K562 (cell line): ENCODE data around the gene BST1. TPM values are rescaled to one million over a fixed set of nuclear protein-coding genes. Genes with fewer than 3 reads are reported as not detected.

ENCODE experiments used
- ATAC-seq: fragments of 200-7000 bp; cut with Tn5 transposase; 3 replicates; pipeline ENCODE4 v1.9.1; 2020; ENCODE audit warnings: moderate library complexity
- BruUV-seq: library from RNA; stranded (reverse); fragments of 400-500 nt; replicated peaks from 2 replicates; lab custom pipeline; 2021; lab: Mats Ljungman, UMichigan
- CTCF ChIA-PET: fragments of 300-600 bp; formaldehyde crosslinking; extraction: SDS; loops from one replicate; lab custom pipeline; 2021; ENCODE audit warnings: low intra/inter-chr PET ratio; lab: Yijun Ruan, JAX
- POLR2A ChIA-PET: fragments of 300-600, 350-650 bp; sonication (Branson Sonifier 250); formaldehyde crosslinking; extraction: SDS; loops from one replicate; lab custom pipeline; 2021; ENCODE audit warnings: antibody characterized with exemption, inconsistent platforms; lab: Yijun Ruan, JAX
- DNase-seq, 4 experiments: peaks; one replicate each; pipeline versions ENCODE4 v3.0.0 to v3.0.0-alpha.2; 2011 to 2018; ENCODE audit warnings: low spot score in 3 of 4, mixed read lengths in 3 of 4; ENCODE audit errors: extremely low read depth in 1 of 4
- FAIRE-seq: peaks from 2 replicates; lab custom pipeline; 2011; peaks lifted over from hg19 to GRCh38; lab: Jason Lieb, UNC
- H2AFZ ChIP-seq: 2 replicates; pipeline ENCODE4 v1.6.0; 2011; ENCODE audit warnings: low read depth, low read length, control low read depth, inconsistent platforms
- H3K27ac ChIP-seq: fragments of 200-600 bp; 3 replicates; pipeline ENCODE4 v1.8.0; 2011; ENCODE audit warnings: low read depth, mild to moderate bottlenecking, control low read depth, inconsistent platforms, low read length, moderate library complexity, mixed read lengths; ENCODE audit errors: extremely low read depth
- H3K27me3 ChIP-seq, 2 experiments: fragments of 300-600 bp in 1 of 2; 2 replicates in 1 of 2; 3 replicates in 1 of 2; pipeline versions ENCODE4 v1.6.0 to v1.8.0; 2011; ENCODE audit warnings: inconsistent platforms in 2 of 2, low read length in 2 of 2, mild to moderate bottlenecking in 1 of 2, mixed read lengths in 1 of 2, moderate library complexity in 1 of 2; ENCODE audit not compliant: control insufficient read depth in 2 of 2, insufficient read depth in 2 of 2
- H3K36me3 ChIP-seq: fragments of 300-600 bp; 3 replicates; pipeline ENCODE4 v1.8.0; 2011; ENCODE audit warnings: mild to moderate bottlenecking, low read length, inconsistent platforms; ENCODE audit not compliant: control insufficient read depth, insufficient read depth
- H3K4me1 ChIP-seq, 2 experiments: fragments of 200-600 bp in 1 of 2; replicated peaks in 1 of 2; 2 replicates in 1 of 2; 3 replicates in 1 of 2; pipeline versions ENCODE4 v1.5.1 to v1.8.0; 2011; ENCODE audit warnings: inconsistent platforms in 2 of 2, low read length in 2 of 2, mild to moderate bottlenecking in 1 of 2, mixed read lengths in 1 of 2, moderate library complexity in 1 of 2; ENCODE audit not compliant: control insufficient read depth in 2 of 2, insufficient read depth in 2 of 2
- H3K4me2 ChIP-seq: 2 replicates; pipeline ENCODE4 v1.6.1; 2011; ENCODE audit warnings: low read length, control low read depth, inconsistent platforms, mixed read lengths; ENCODE audit not compliant: insufficient read depth
- H3K4me3 ChIP-seq: fragments of 200-600 bp; sonication (generic), shearing (Covaris generic); 2 replicates; pipeline ENCODE4 v1.5.1; 2016; ENCODE audit warnings: control low read depth, inconsistent platforms
- H3K79me2 ChIP-seq: fragments of 200-600 bp; 3 replicates; pipeline ENCODE4 v1.8.0; 2011; ENCODE audit warnings: low read length, inconsistent platforms; ENCODE audit not compliant: control insufficient read depth, insufficient read depth
- H3K9ac ChIP-seq, 2 experiments: 2 replicates each; pipeline versions ENCODE4 v1.6.0 to v1.6.1; 2011; ENCODE audit warnings: low read depth in 2 of 2, low read length in 2 of 2, control low read depth in 1 of 2, inconsistent platforms in 1 of 2, mild to moderate bottlenecking in 1 of 2, mixed read lengths in 1 of 2; ENCODE audit not compliant: insufficient read depth in 1 of 2
- H3K9me1 ChIP-seq: one replicate; pipeline ENCODE4 v1.6.0; 2011; ENCODE audit warnings: inconsistent platforms, mild to moderate bottlenecking, low read length, moderate library complexity; ENCODE audit not compliant: control insufficient read depth, insufficient read depth
- H3K9me3 ChIP-seq: replicated peaks from 2 replicates; pipeline ENCODE4 v1.5.1; 2011; ENCODE audit warnings: low read depth, low read length, inconsistent platforms; ENCODE audit not compliant: control insufficient read depth, insufficient read depth
- H4K20me1 ChIP-seq: replicated peaks from 2 replicates; pipeline ENCODE4 v1.6.1; 2011; ENCODE audit warnings: low read length, inconsistent platforms, mixed read lengths; ENCODE audit not compliant: control insufficient read depth, insufficient read depth
- CEBPG ChIP-seq, 3 experiments: fragments of 200-800 bp in 1 of 3; sonication (Bioruptor generic) in 1 of 3; sonication (generic) in 1 of 3; formaldehyde crosslinking in 1 of 3; IDR thresholded peaks in 2 of 3; conservative IDR thresholded peaks in 1 of 3; 2 replicates each; pipeline versions ENCODE4 v1.6.1 to v1.8.0; 2016 to 2022; ENCODE audit warnings: missing compliant biosample characterization in 2 of 3, missing genetic modification characterization in 2 of 3, mild to moderate bottlenecking in 1 of 3, missing genetic modification reagents in 1 of 3
- CTBP1 ChIP-seq: fragments of 450-650 bp; IDR thresholded peaks from 2 replicates; pipeline ENCODE4 v1.6.1; 2016; ENCODE audit warnings: borderline replicate concordance
- ILF3 ChIP-seq: fragments of 450-650 bp; IDR thresholded peaks from 2 replicates; pipeline ENCODE4 v1.6.1; 2018; ENCODE audit warnings: antibody characterized with exemption, mild to moderate bottlenecking, moderate library complexity, borderline replicate concordance
- JUNB ChIP-seq: fragments of 450-650 bp; formaldehyde crosslinking; conservative IDR thresholded peaks from 2 replicates; pipeline ENCODE4 v1.4.0; 2020; ENCODE audit warnings: mild to moderate bottlenecking
- KDM4B ChIP-seq, 2 experiments: fragments of 450-650 bp in 1 of 2; sonication (generic) in 1 of 2; IDR thresholded peaks; 2 replicates each; pipeline ENCODE4 v1.6.1; 2016 to 2017; ENCODE audit warnings: borderline replicate concordance in 2 of 2, antibody characterized with exemption in 1 of 2, low read depth in 1 of 2, mild to moderate bottlenecking in 1 of 2
- LARP7 ChIP-seq: fragments of 450-650 bp; IDR thresholded peaks from 2 replicates; pipeline ENCODE4 v1.6.1; 2016
- MEIS2 ChIP-seq: fragments of 450-650 bp; IDR thresholded peaks from 2 replicates; pipeline ENCODE4 v1.6.1; 2014; ENCODE audit warnings: mild to moderate bottlenecking; ENCODE audit not compliant: partially characterized antibody
- MTA2 ChIP-seq: fragments of 450-650 bp; IDR thresholded peaks from 2 replicates; pipeline ENCODE4 v1.6.1; 2016; ENCODE audit warnings: low read depth
- PHTF2 ChIP-seq: fragments of 250-450 bp; sonication (Bioruptor Pico); IDR thresholded peaks from 2 replicates; pipeline ENCODE4 v1.5.0; 2021; ENCODE audit warnings: mild to moderate bottlenecking
- POLR2A ChIP-seq: fragments of 450-650 bp; conservative IDR thresholded peaks from 2 replicates; pipeline ENCODE4 v1.6.1; 2016
- REST ChIP-seq, 2 experiments: fragments of 450-650 bp; formaldehyde crosslinking in 1 of 2; IDR thresholded peaks; 2 replicates each; pipeline versions ENCODE4 v1.4.0 to v1.6.1; 2014 to 2020; ENCODE audit warnings: mild to moderate bottlenecking in 2 of 2, borderline replicate concordance in 1 of 2, low read depth in 1 of 2
- SMARCC2 ChIP-seq: fragments of 450-650 bp; IDR thresholded peaks from 2 replicates; pipeline ENCODE4 v1.6.1; 2017; ENCODE audit warnings: antibody characterized with exemption, moderate library complexity, mild to moderate bottlenecking, low read depth
- ZNF12 ChIP-seq: sonication (generic); formaldehyde crosslinking; IDR thresholded peaks from 2 replicates; pipeline ENCODE4 v1.4.0; 2020; ENCODE audit warnings: mild to moderate bottlenecking, missing genetic modification reagents
- ZNF695 ChIP-seq: fragments of 450-650 bp; formaldehyde crosslinking; IDR thresholded peaks from 2 replicates; pipeline ENCODE4 v1.4.0; 2020; ENCODE audit warnings: mild to moderate bottlenecking, moderate library complexity
- in situ Hi-C: fragments of 300-500 bp; cut with MboI; formaldehyde crosslinking; loops from 4 replicates; pipeline ENCODE4 v1.15.0; 2018; ENCODE audit warnings: inconsistent platforms, mixed read lengths
- intact Hi-C: fragments of 100-400 bp; cut with micrococcal nuclease; formaldehyde crosslinking; loops from 2 replicates; pipeline ENCODE4 v1.14.2; 2022
- polyA plus RNA-seq, 8 experiments: library from polyadenylated mRNA; depleted of rRNA in 4 of 8; stranded (reverse) in 5 of 8; unstranded in 3 of 8; fragments of >200 nt; fragmentation: Nextera tagmentation in 2 of 8; fragmentation: Illumina TruSeq in 1 of 8; extraction: Ambion mirVana in 2 of 8; extraction: Trizol in 1 of 8; gene quantifications; 2 replicates each; pipeline versions ENCODE4 v1.2.1 to v1.2.3, GENCODE V29; 2011 to 2014; ENCODE audit warnings: inconsistent platforms in 1 of 8, missing spikeins in 1 of 8
- total RNA-seq, 7 experiments: library from RNA; depleted of rRNA in 6 of 7; stranded (reverse); fragments of >200 nt in 6 of 7; fragmentation: Illumina TruSeq in 2 of 7; extraction: Trizol in 2 of 7; gene quantifications; 2 replicates each; pipeline versions ENCODE4 v1.2.1 to v1.2.3, GENCODE V29; 2011 to 2021; ENCODE audit warnings: low replicate concordance in 1 of 7
- TF ChIP-seq, protein P1 (sequence below): fragments of 450-650 bp; formaldehyde crosslinking; conservative IDR thresholded peaks from 2 replicates; pipeline ENCODE4 v1.4.0; 2022; ENCODE audit warnings: mild to moderate bottlenecking, missing genetic modification characterization

The BST1 gene
- total and polyA plus RNA-seq, 9 of the 15 experiments (the other 6 are each of a cell fraction or from before 2014, with no cell fraction given), result 0.04 to 0.38 (median 0.07) TPM; not detected in 6

DNA sequence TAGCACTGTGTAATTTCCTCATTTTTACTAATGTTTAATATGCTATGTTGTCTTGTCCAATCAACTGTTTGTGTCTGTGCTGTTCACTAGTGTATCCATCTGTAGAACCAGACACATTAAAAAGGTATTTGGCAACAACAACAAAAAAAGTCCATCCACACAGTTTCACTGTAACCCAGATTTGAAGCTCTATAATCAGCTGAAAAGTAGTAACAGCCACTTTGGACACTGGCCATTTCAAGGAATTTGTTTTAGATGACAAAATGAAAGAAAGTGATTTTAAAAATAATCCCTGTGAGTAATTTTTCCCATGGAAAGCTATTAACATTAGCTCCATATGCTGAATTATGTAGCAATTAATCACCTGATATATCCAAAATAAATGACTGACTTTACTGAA lies 45.5 kb upstream of the BST1 start:
- Histone ChIP-seq H3K4me2 (no peak overlapping the region), H3K27ac (no peak overlapping the region), H3K36me3 (peaks cover 7% of the 10 kb centered on the region; the same call in 1 of the 3 replicates), H3K9me3 (0 out of 2 replicates have a peak, but pooled peaks cover 3% of the 10 kb centered on the region), H3K9me1 (no peaks in the 10 kb centered on the region), H3K79me2 (peaks cover 25% of the 10 kb centered on the region), H3K27me3 (no peaks in the 10 kb centered on the region), H3K4me3 (no peak overlapping the region), H2AFZ (no peak overlapping the region), H3K4me1 (peaks cover 2 to 13% of the 10 kb centered on the region in 2 experiments; a peak in 3 of 5 replicates), H3K9ac (no peak overlapping the region), H4K20me1 (no peaks in the 10 kb centered on the region)
- no peak for DNase-seq
- intact Hi-C loops, result loop anchor here (10.0 kb wide), 2 partner anchors 423 to 653 kb away; partner anchors contain the start of gene CPEB2
- no TSS peak for BruUV-seq
- ChIA-PET POLR2A (interaction anchor here (1.0 kb wide), 1 partner anchor 24 kb away, joined by 4 read pairs; the partner anchor contains the start of gene FAM200B), CTCF (no interaction called here)
- in situ Hi-C loops, result loop anchor here (25.0 kb wide), 1 partner anchor 645 kb away; the partner anchor contains the start of gene CPEB2
- no peak for FAIRE-seq
- TF ChIP-seq ILF3, result no peak
- TF ChIP-seq SMARCC2, result no peak
- no peak for TF ChIP-seq PHTF2
- no peak for TF ChIP-seq REST (IDR thresholded peaks at IDR 0.05; ENCODE audit: borderline replicate concordance)
- no peak for TF ChIP-seq REST (CRISPR knock-in tag; IDR thresholded peaks at IDR 0.05; ENCODE audit: low read depth)
- TF ChIP-seq POLR2A, result no peak
- TF ChIP-seq CTBP1, result no peak
- TF ChIP-seq LARP7, result no peak
- TF ChIP-seq MTA2, result no peak
- no peak for TF ChIP-seq ZNF695
- no peak for TF ChIP-seq MEIS2
- no peak for TF ChIP-seq KDM4B (IDR thresholded peaks at IDR 0.05; ENCODE audit: borderline replicate concordance in 2 of 2, low read depth in 1 of 2)
- TF ChIP-seq, protein P1, sequence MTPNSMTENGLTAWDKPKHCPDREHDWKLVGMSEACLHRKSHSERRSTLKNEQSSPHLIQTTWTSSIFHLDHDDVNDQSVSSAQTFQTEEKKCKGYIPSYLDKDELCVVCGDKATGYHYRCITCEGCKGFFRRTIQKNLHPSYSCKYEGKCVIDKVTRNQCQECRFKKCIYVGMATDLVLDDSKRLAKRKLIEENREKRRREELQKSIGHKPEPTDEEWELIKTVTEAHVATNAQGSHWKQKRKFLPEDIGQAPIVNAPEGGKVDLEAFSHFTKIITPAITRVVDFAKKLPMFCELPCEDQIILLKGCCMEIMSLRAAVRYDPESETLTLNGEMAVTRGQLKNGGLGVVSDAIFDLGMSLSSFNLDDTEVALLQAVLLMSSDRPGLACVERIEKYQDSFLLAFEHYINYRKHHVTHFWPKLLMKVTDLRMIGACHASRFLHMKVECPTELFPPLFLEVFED (CRISPR knock-in tag), result no peak
- no peak for TF ChIP-seq ZNF12 (CRISPR knock-in tag)
- no peak for TF ChIP-seq JUNB
- no peak for TF ChIP-seq CEBPG (CRISPR knock-in tag; IDR thresholded peaks at IDR 0.05)
- no peak for TF ChIP-seq CEBPG (tag; conservative IDR thresholded peaks at IDR 0.05 in 1 of 2, IDR thresholded peaks at IDR 0.05 in 1 of 2)
- ATAC-seq, result no peak
